Measurements from ENCODE around the gene ALG14.
"Not testable (repeated sequence)": the region's sequence is repeated elsewhere in the genome, so short reads cannot be mapped to it uniquely, and the experiment has no call there.

Gene ALG14

DNA sequence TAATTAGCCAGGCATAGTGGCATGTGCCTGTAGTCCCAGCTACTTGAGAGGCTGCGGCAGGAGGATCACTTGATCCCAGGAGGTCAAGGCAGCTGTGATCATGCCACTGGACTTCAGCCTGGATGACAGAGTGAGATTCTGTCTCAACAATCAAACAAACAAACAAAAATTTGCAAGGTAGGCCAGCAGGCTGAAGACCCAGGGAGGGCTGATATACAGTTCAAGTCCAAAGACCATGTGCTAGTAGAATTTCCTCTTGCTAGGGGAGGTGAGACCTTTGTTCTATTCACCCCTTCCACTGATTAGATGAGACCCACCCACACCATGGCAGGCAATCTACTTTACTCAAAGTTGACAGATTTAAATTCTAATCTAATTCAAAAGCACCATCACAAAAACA lies 114.7 kb downstream of the ALG14 start:
- DNase-seq (ENCODE audit: low read depth in 3 of 3, low spot score in 1 of 3), result no peak

DNA sequence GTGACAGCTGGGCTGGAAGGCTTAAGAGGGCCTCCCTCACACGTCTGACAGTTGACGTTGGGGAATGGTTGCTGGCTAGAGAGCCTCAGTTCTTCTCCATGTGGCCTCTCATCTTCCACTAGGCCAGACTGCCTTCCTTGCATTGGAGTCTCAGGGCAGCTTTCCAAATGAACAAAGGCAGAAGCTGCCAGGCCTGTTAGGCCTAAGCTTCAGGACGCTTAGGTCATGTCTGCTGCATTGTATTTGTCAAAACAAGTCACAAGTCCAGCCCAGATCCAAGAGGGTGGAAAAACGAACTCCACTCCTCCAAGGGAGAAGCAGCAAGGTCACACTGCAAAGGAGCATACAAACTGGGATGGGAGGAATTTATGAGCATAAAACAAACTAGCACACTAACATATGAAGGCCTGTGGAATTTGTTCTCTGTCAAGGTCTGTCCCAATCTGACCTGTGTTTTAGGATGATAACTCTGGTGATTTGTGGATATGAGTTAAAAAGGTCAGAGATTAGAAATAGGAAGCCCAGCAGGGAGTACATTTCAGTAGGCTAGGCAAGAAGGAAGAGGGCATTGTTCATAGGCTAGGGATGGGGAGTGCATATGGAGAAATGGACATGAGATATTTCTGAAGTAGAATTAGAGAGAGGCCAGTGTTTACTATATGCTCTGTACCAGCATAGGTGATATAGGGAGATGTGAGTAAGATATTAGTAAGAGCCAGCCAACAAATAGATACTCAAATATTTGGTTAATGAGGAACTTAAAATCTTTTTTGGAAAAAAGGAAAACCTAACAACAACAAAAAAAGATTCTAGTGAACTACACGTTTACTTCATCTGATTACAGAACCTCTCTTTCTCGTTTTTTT lies 116.8 kb downstream of the ALG14 start:
- DNase-seq (ENCODE audit: low read depth in 3 of 3, low spot score in 1 of 3), result no peak

DNA sequence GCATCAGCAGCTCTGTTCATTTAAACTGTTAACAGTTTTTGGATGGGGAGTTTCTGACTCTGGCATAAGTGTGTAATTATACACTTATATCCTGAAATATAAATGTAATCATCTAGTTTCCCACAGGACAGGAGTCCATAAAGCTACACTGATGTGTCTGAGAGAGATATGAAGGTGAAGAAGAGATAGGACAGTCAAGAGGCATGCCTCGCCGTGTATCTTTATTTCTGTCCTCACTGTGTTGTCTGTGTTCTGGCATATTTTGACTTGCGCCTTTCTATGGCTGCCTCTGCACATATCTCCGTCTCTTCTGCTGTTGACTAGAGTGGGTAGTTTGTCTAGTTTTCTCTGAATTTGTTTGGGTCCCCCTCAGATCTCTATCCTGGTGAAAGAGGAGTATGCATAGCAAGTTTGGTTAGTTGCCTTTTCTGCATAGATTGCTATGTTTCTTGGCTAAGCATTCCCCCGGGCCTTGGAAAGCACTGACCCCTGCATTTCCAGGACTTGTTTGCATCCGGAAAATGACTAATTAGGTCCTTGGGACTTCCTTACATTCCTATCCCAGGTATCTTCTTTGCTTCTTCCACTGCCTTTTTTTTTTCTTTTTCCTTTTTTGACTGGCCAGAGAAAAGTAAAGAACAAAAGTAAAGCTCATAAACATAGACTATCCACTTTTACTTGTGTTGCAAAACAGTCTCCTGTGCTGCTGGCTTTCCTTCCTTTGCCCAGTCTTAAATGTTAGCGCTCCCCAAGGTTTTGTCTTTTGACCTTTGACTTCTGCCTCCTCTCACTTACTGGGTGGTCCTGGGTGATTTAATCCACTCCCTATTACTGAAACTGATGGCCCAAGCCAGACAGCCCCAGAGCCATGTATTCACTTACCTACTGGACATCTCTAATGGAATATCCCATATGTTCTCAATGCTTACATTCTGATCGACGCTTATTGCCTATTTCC lies 118.2 kb downstream of the ALG14 start:
- no peak for DNase-seq (ENCODE audit: low read depth in 3 of 3, low spot score in 1 of 3)

DNA sequence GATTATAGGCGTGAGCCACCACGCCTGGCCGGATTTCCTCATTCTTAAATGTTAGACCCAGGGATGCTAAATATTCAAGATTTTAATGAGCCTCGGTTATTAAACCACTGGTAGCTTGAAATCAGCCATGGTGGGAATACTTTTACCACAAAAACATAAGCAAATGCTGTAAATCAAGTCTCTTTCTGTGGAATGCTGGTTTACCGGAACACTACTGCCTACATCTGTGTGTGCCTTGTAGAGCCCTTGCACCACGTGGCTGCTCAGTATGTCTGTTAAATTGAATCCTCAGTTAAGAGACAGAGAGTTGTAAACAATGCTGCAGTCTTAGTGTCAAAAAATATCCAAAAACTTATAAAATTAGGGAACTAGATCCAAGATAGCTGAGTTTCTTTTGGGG lies 119.0 kb downstream of the ALG14 start:
- no peak for DNase-seq (ENCODE audit: low read depth in 3 of 3, low spot score in 1 of 3)

DNA sequence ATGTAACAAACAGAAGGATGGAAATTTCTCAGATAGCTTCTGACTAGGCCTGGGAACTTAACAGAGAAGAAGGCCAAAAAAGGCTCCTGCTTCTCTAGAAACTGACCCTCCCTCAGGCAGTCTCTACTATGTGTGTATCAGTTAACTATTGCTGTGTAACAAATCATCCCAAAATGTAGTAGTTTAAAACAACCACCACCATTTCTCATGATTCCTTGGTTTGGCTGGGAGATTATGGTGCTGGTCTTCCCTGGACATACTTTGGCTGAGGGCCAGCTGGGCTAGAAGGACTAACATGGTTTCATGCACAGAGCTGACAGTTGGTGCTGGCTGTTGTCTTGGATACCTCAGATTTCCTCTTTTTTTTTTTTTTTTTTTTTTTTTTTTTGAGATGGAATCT lies 119.6 kb downstream of the ALG14 start:
- no peak for DNase-seq (ENCODE audit: low read depth in 3 of 3, low spot score in 1 of 3)

DNA sequence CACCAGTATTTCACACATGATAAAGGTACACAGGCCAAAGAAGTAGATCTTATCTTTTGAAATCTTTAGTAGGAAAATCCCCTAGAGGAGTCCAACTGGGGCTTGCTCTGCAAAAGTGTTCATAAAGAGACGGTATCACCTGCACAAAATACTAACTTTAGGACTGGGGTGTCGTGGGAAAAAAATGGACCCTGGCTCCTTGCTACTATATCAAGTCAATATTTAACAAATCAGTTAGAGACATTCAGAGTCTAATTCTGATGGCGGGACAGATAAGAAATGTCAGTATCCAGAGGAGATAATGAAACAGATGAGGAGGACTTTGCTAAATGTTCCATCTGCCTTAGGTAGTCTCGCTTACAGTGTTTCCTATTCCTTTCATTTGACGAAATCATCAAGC lies 120.2 kb downstream of the ALG14 start:
- no peak for DNase-seq (ENCODE audit: low read depth in 3 of 3, low spot score in 1 of 3)

DNA sequence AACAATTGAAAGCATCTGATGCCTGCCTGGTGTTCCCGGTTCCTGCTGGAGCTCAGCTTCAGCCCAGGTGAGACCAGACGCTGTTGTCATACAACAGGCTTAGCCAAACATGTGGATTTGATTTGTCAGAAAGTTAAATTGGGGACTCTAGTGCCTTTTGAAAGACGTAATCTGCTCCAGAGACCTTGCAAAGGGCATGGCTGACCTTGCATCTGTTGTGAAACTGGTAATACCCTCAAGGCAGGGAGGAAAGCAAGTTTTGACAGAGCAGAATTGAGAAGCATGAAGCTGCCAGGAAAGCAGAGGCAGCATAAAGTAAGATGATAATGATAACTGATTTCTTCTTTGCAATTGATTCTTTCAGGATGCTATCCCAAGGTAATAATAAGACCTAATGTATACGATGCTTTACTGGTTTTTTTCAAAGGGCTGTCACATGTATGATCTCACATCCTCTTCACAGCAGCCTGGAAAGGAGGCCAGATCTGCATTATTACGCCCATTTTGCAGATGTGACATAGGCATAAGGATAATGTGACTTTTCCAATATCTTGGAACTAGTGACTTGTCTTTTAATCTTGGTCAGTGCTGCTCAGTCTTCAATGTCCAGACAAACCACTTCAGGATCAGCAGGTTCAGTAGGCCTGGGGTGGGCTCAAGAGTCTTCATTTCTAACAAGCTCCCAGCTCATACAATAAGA lies 121.1 kb downstream of the ALG14 start:
- DNase-seq (ENCODE audit: low read depth in 3 of 3, low spot score in 1 of 3), result no peak

DNA sequence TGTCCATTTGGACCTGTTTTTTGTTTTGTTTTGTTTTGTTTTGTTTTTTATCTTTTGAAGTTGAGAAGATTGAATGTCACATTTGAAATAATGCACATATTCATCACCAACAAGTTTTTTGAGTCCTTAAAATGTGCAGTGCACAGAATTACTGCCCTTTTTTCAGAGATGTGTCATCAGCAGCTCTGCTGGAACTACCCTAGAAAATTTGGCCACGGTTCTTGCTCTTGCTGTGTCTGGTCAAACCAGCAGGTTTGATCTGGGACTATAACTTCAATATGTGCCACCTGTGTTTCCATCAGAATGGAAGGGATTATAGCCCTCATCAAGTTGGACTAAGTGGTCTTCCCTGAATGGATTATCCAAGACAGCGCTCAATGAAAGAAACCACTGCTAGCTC lies 121.7 kb downstream of the ALG14 start:
- no peak for DNase-seq (ENCODE audit: low read depth in 3 of 3, low spot score in 1 of 3)

DNA sequence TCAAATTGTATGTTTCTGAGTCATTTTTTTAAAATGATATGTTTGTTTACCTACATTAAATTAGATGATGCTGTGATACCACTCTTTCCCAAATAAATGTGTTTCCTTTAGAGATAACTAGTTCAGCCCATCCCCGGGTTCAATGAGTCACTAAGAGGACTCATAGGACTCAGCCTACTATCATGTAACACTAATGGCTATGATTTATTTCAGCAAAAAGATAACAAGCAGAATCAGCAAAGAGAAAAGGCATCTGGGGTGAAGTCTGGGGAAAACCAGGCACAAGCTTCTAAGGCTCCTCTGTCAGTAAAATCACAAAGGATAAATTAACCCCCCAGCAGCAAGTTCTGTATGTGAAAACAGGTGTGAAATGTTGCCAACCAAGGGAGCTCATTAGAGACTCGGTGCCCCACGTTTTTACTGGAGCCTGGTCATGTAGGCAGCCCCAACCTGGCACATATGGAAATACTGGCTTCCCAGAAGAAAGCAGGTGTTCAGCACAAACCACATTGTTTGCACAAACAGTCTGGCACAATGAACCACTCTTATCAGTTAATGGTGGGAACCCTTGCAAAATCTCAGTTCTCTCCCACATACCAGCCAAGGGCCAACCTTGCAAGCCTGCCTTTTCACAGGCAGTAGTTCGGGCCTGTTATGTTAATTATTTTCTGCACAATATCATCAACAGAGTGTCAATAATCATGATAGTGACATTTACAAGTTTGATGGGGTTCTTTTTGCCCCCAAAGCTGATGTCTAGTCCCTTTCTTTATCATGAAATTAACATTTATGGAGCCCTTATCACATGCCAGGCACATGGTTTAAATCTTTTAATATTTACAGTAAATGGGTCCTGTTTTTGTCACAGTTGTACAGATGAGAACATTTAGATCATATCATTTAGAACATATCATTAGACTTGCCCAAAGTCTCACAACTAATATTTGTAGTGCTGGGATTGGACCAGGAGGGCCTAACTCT lies 122.8 kb downstream of the ALG14 start:
- no peak for DNase-seq (ENCODE audit: low read depth in 3 of 3, low spot score in 1 of 3)

DNA sequence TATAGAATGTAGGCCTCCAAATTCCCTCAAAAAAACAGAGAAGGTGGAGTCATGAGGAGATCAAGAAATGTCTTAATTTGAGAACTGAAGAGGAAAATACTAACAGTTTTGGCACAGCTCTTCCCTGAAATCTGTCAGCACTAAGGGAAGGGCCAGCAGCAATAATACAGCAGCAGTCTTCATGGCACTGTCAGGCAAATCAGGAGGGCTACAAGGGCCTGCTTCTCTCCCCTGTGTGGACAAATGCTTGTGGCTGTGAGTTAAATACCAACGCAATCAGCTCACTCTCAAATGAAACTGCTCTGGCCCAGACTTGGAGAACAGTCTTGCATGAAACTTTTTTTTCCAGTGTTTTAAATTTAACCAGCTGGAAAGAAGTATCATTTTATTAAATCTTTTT lies 125.3 kb downstream of the ALG14 start:
- no peak for DNase-seq (ENCODE audit: low read depth in 3 of 3, low spot score in 1 of 3)

DNA sequence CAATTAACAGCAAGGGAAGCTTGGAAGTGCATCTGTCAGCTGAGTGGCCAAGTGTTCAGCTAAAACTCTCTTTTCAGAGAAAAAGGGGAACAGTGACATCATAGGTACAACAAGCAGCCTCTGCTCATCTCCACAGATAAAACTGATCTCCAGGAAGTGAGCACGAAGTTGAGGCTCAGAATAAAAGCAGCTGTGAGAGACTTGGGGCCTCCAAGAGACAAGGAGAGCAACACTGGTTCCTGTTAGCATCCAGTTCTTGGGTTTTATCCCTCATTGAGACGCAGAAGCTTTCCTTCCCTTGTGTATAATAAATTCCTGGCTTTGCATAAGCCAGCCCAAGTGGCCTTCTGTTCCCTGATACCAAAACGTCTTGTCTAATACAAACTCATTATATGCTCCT lies 125.9 kb downstream of the ALG14 start:
- DNase-seq (ENCODE audit: low read depth in 3 of 3, low spot score in 1 of 3), result no peak

DNA sequence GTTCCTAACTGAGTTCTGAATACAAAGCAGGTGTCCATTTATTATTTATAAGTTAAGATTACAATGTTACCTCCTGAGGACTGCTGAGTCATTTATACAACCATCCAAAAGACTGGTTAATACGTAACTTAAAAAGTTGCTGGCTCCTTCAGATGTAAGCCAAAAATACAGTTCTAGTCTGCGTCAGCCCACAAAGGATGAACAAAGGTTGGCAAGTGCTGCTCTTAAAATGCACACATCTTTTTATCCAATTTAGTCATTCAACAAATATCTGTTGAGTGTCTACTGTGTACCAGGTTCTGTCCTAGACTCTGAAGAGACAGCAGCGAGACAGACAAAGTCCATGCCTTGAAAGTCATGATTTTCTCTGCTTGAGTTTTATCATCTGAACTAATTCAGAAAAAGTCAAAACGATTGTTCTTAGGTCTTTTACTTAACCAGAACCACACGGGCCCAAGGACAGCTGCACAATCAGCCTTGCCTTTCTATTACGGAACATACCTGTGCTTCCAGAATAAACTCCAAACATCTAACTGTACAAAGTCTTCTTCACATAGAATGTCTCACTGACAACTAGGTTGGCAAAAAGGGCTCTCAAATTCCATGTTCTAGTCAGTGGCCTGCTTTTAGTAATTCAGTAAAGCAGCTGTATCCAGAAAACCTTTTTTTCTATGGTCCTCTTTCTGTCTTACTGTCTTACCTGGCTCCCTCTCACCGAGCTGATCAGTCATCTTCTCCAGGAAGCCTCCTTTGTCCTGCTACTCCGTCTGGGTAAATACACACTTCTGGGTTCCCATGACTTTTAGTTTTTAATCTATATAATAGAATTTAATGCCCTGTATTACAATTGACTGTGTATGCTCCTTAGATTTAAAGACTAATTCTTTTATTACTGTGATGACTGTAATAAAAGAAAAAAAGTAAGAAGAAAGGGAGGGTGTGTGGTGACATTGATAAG lies 130.3 kb downstream of the ALG14 start:
- no peak for DNase-seq (ENCODE audit: low read depth in 3 of 3, low spot score in 1 of 3)

DNA sequence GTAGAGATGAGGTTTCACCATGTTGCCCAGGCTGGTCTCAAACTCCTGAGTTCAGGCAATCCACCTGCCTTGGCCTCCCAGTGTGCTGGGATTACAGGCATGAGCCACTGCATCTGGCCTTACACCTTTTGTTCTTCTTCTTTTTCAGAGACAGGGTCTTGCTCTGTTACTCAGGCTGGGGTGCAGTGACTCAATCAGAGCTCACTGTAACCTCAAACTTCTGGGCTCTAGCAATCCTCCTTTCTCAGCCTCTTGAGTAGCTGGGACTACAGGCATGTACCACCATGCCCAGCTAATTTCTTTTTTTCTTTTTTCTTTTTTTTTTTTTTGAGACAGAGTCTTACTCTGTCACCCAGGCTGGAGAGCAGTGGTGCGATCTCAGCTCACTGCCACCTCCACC lies 131.3 kb downstream of the ALG14 start:
- DNase-seq (ENCODE audit: low read depth in 3 of 3, low spot score in 1 of 3), result not testable (repeated sequence)

DNA sequence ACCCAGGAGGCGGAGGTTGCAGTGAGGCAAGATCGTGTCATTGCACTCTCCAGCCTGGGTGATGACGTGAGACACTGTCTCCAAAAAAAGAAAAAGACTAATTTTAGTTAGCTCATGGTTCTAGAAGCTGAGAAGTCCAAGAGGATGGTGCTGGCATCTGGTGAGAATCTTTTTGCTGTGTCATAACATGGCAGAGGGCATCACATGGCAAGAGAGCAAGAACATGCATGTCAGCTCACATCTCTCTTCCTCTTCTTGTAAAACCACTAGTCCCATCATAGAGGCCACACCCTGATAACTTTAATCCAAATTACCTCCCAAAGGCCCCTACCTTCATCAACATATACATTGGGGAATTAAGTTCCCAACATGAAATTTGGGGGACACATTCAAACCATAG lies 132.0 kb downstream of the ALG14 start:
- DNase-seq (ENCODE audit: low read depth in 3 of 3, low spot score in 1 of 3), result no peak

DNA sequence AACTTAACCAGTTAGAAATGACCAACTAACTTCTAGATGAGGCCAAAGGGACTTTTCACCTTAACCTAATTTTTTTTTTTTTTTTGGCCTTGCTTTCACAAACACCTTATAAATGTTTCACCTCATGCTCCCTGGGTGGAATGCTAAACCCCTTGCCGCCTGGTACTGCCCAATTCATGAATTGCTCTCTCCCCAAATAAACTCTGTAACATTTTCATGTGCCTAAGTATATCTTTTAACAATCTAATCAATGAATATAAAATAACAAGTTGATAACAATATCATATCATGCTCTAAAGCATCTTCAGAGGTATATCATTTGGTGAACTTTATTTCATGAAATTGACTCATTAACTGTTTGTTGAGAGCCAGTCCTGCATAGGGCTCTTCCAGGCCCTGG lies 134.9 kb downstream of the ALG14 start:
- DNase-seq (ENCODE audit: low read depth in 3 of 3, low spot score in 1 of 3), result no peak

DNA sequence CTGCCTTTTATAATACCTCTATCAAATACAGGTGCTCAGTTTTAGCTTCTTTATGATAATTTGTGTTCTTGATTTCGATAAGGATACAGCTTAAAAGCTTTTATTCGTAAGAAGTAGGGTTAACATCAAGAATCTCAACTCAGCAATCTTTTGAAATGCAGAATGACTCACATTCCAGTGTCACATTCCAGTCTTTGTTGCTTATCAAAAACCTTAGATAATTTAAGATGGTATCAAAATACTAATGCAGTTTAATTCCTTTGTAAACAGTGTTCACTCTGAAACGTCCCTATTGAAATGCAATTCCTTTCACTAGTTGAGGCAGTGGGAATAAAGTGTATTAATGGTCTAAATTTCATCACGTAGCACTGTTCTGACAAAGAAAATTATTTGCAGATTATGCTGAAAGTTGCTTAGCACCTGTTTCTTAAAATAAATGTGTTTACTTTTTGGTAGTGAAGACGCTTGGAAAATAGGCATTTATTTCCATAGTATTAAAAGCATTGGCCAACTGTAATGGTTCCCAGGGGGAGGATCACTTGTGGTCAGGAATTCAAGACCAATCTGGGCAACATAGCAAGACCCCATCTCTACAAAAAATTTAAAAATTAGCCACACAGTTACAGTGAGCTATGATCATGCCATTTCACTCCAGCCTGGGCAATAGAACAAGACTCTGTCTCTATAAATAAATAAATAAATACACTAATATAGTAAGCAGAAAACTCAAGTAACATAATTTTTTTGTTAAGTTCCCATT lies 135.7 kb downstream of the ALG14 start:
- no peak for DNase-seq (ENCODE audit: low read depth in 3 of 3, low spot score in 1 of 3)

DNA sequence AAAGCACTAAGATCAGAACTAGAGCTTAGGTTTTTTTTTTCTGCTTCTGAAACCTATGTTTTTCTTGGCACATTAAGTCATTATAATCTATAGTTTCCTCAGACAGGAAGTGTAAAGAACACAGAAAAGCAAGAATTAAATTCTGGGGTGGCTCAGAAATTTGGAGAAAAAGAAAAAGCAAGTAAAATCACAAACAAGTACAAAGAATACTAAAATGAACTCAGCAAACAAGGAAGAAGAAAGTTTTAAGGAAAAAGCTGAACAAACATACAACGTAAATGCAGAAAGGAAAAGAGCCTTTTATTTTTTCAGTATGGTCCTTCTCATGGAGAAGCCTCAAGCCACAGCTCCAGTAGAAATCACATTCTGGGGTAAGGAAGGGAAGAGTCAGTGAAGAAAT lies 137.3 kb downstream of the ALG14 start:
- DNase-seq (ENCODE audit: low read depth in 3 of 3, low spot score in 1 of 3), result no peak

DNA sequence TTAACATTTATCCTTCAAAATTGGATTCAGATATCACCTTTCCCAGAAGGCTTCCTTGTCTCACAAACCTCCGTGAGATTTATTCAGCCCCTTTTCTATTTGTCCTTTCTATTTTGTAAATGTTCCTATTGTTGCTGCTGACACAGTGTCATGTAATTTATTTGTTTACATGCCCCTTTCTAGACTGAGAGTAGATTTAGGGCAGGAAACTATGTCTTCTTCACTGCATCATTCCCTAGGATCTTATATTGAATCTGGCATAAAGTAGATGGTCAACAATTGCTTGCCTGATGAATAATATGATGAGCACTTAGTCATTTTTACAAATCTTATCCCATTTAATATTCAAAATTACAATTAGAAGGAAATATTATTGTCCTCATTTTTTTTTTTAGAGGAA lies 137.7 kb downstream of the ALG14 start:
- DNase-seq (ENCODE audit: low read depth in 3 of 3, low spot score in 1 of 3), result no peak

DNA sequence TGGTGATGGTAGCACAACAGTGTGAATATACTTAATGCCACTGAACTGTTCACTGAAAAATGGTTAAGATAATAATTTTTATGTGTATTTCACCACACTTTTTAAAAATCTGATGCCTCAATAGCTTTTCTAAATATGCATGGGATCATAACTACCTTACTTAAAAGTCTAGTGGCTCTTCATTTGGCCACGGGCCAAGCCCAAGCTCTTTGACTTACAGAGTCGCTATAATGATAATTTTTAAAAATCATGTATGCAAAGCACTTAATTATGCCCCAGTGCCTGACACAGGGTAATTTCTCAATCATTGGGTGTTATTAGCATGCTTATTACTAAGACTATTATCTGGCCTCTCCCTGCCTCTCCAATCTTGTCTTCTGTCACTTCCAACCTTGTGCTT lies 138.2 kb downstream of the ALG14 start:
- DNase-seq (ENCODE audit: low read depth in 3 of 3, low spot score in 1 of 3), result no peak
